Activated T-cell treated with anti-CD3 and anti-CD28 coated beads, Interleukin-2, amount 50 U/mL, for 4 hours (primary cell): Measurements from ENCODE around the gene ZNF488. TPM values are rescaled to one million over a fixed set of nuclear protein-coding genes. Genes with fewer than 3 reads are reported as not detected.

ENCODE experiments used
- ATAC-seq, 2 donors: fragments of 200-7000 bp; cut with Tn5 transposase; one replicate each; pipeline ENCODE4 v1.10.0; 2021
- DNase-seq: peaks from one replicate; pipeline ENCODE4 v3.0.0-alpha.2; 2020
- H3K27me3 Mint-ChIP-seq: one replicate; pipeline ENCODE4 v1.8.0; 2021; ENCODE audit warnings: low read depth, mixed read lengths
- H3K36me3 Mint-ChIP-seq: one replicate; pipeline ENCODE4 v1.8.0; 2022; ENCODE audit warnings: mixed read lengths; ENCODE audit not compliant: insufficient read depth
- H3K4me1 Mint-ChIP-seq: one replicate; pipeline ENCODE4 v1.8.0; 2021; ENCODE audit warnings: low read depth, mixed read lengths
- H3K4me3 Mint-ChIP-seq: one replicate; pipeline ENCODE4 v1.8.0; 2021; ENCODE audit warnings: mild to moderate bottlenecking, moderate library complexity, mixed read lengths
- H3K9me3 Mint-ChIP-seq: one replicate; pipeline ENCODE4 v1.8.0; 2021; ENCODE audit warnings: mixed read lengths
- total RNA-seq, 3 donors: library from RNA; stranded (reverse); gene quantifications; one replicate each; pipeline ENCODE4 v1.2.1, GENCODE V29; 2021

The ZNF488 gene
- total RNA-seq, 3 donors from 2014 or later, result 0.10 TPM; not detected in 2

- no peak for ATAC-seq
- DNase-seq, result no peak
- Mint-ChIP-seq H3K4me3 (no peak overlapping the region), H3K36me3 (no peaks in the 10 kb centered on the region), H3K4me1 (peaks cover 5% of the 10 kb centered on the region), H3K27me3 (peaks cover 2% of the 10 kb centered on the region), H3K9me3 (no peaks in the 10 kb centered on the region)
These were observed 13.9 kb downstream of the ZNF488 start for GRCh38 chr10:47370015-47370767.

GRCh38 chr10:47369251-47369894, 14.7 kb downstream of the ZNF488 start:
- peaks cover 5% of the 10 kb centered on the region for H3K4me1 Mint-ChIP-seq
- no peaks in the 10 kb centered on the region for H3K9me3 Mint-ChIP-seq
- DNase-seq (no peak), ATAC-seq (no peak)
- no peak overlapping the region for H3K4me3 Mint-ChIP-seq
- H3K27me3 Mint-ChIP-seq, result peaks cover 2% of the 10 kb centered on the region
- no peaks in the 10 kb centered on the region for H3K36me3 Mint-ChIP-seq

- no peak for DNase-seq
- ATAC-seq, result no peak
- Mint-ChIP-seq H3K27me3 (peaks cover 2% of the 10 kb centered on the region), H3K4me1 (peaks cover 5% of the 10 kb centered on the region), H3K4me3 (no peak overlapping the region), H3K36me3 (no peaks in the 10 kb centered on the region), H3K9me3 (no peaks in the 10 kb centered on the region)
These were observed 15.5 kb downstream of the ZNF488 start for GRCh38 chr10:47368431-47369180.

GRCh38 chr10:47367646-47368045, 16.4 kb downstream of the ZNF488 start:
- DNase-seq, result no peak
- Mint-ChIP-seq H3K27me3 (peaks cover 2% of the 10 kb centered on the region), H3K4me3 (no peak overlapping the region), H3K4me1 (peaks cover 2% of the 10 kb centered on the region), H3K36me3 (no peaks in the 10 kb centered on the region), H3K9me3 (no peaks in the 10 kb centered on the region)
- ATAC-seq, result no peak

GRCh38 chr10:47366731-47367460, 17.2 kb downstream of the ZNF488 start:
- ATAC-seq (no peak), DNase-seq (no peak)
- no peaks in the 10 kb centered on the region for H3K4me1 Mint-ChIP-seq
- H3K9me3 Mint-ChIP-seq, result no peaks in the 10 kb centered on the region
- no peaks in the 10 kb centered on the region for H3K36me3 Mint-ChIP-seq
- no peak overlapping the region for H3K4me3 Mint-ChIP-seq
- peaks cover 2% of the 10 kb centered on the region for H3K27me3 Mint-ChIP-seq

GRCh38 chr10:47366181-47366631, 17.9 kb downstream of the ZNF488 start:
- H3K27me3 Mint-ChIP-seq, result no peaks in the 10 kb centered on the region
- no peaks in the 10 kb centered on the region for H3K36me3 Mint-ChIP-seq
- no peaks in the 10 kb centered on the region for H3K9me3 Mint-ChIP-seq
- DNase-seq (no peak), ATAC-seq (no peak)
- no peaks in the 10 kb centered on the region for H3K4me1 Mint-ChIP-seq
- H3K4me3 Mint-ChIP-seq, result no peak overlapping the region

- Mint-ChIP-seq H3K9me3 (no peaks in the 10 kb centered on the region), H3K36me3 (no peaks in the 10 kb centered on the region), H3K4me1 (no peaks in the 10 kb centered on the region), H3K27me3 (no peaks in the 10 kb centered on the region), H3K4me3 (no peak overlapping the region)
- no peak for DNase-seq
- no peak for ATAC-seq
These were observed 18.5 kb downstream of the ZNF488 start for GRCh38 chr10:47365431-47366180.

GRCh38 chr10:47364911-47365310, 19.2 kb downstream of the ZNF488 start:
- Mint-ChIP-seq H3K9me3 (no peaks in the 10 kb centered on the region), H3K4me3 (no peak overlapping the region), H3K36me3 (no peaks in the 10 kb centered on the region), H3K27me3 (no peaks in the 10 kb centered on the region), H3K4me1 (no peaks in the 10 kb centered on the region)
- ATAC-seq (no peak), DNase-seq (no peak)

- ATAC-seq, result no peak
- Mint-ChIP-seq H3K4me1 (no peaks in the 10 kb centered on the region), H3K36me3 (no peaks in the 10 kb centered on the region), H3K27me3 (no peaks in the 10 kb centered on the region), H3K4me3 (no peak overlapping the region), H3K9me3 (no peaks in the 10 kb centered on the region)
- DNase-seq, result no peak
These were observed 19.7 kb downstream of the ZNF488 start for GRCh38 chr10:47364366-47364765.

GRCh38 chr10:47363781-47364180, 20.3 kb downstream of the ZNF488 start:
- H3K4me3 Mint-ChIP-seq, result no peak overlapping the region
- DNase-seq (no peak), ATAC-seq (no peak)
- H3K36me3 Mint-ChIP-seq, result no peaks in the 10 kb centered on the region
- no peaks in the 10 kb centered on the region for H3K27me3 Mint-ChIP-seq
- no peaks in the 10 kb centered on the region for H3K9me3 Mint-ChIP-seq
- H3K4me1 Mint-ChIP-seq, result no peaks in the 10 kb centered on the region

GRCh38 chr10:47362199-47362598, 21.9 kb downstream of the ZNF488 start:
- no peaks in the 10 kb centered on the region for H3K4me1 Mint-ChIP-seq
- H3K27me3 Mint-ChIP-seq, result no peaks in the 10 kb centered on the region
- ATAC-seq, result no peak
- no peak overlapping the region for H3K4me3 Mint-ChIP-seq
- no peaks in the 10 kb centered on the region for H3K36me3 Mint-ChIP-seq
- H3K9me3 Mint-ChIP-seq, result no peaks in the 10 kb centered on the region
- DNase-seq, result no peak

GRCh38 chr10:47361293-47361692, 22.8 kb downstream of the ZNF488 start:
- H3K27me3 Mint-ChIP-seq, result no peaks in the 10 kb centered on the region

GRCh38 chr10:47360419-47361040, 23.6 kb downstream of the ZNF488 start:
- Mint-ChIP-seq H3K4me1 (no peaks in the 10 kb centered on the region), H3K36me3 (no peaks in the 10 kb centered on the region), H3K9me3 (no peaks in the 10 kb centered on the region), H3K4me3 (no peak overlapping the region), H3K27me3 (no peaks in the 10 kb centered on the region)
- no peak for DNase-seq
- ATAC-seq, result no peak

More at GRCh38 chr10:47361293-47361692, 22.8 kb downstream of the ZNF488 start:
- Mint-ChIP-seq H3K4me3 (no peak overlapping the region), H3K9me3 (no peaks in the 10 kb centered on the region), H3K36me3 (no peaks in the 10 kb centered on the region), H3K4me1 (no peaks in the 10 kb centered on the region)
- DNase-seq (no peak), ATAC-seq (peak in 1 of 2 donors; percentile 30)
